Measurements from ENCODE around the gene RNF38.
A peak's percentile ranks its signal among the peaks of the same experiment; 100 is the strongest.
"Not testable (repeated sequence)": the region's sequence is repeated elsewhere in the genome, so short reads cannot be mapped to it uniquely, and the experiment has no call there.

Gene RNF38

GRCh38 chr9:36402536-36402935 is 2.5 kb upstream of the RNF38 start:
- no peak for DNase-seq

- DNase-seq = no peak
These were observed 1.9 kb upstream of the RNF38 start for GRCh38 chr9:36401897-36402480.

GRCh38 chr9:36401164-36401740 is 1.2 kb upstream of the RNF38 start:
- no peak for DNase-seq

GRCh38 chr9:36400332-36401163 is 479 bp upstream of the RNF38 start:
- DNase-seq = peak; percentile 97

GRCh38 chr9:36398745-36399144 is 1.3 kb downstream of the RNF38 start:
- no peak for DNase-seq

- DNase-seq = no peak
These were observed 3.1 kb downstream of the RNF38 start for GRCh38 chr9:36396985-36397384.

- no peak for DNase-seq
These were observed 7.6 kb downstream of the RNF38 start for GRCh38 chr9:36392489-36392888.

GRCh38 chr9:36389590-36389989 is 10.5 kb downstream of the RNF38 start:
- no peak for DNase-seq

- not testable (repeated sequence) for DNase-seq
These were observed 13.6 kb downstream of the RNF38 start for GRCh38 chr9:36386396-36386965.

- DNase-seq = no peak
These were observed 17.6 kb downstream of the RNF38 start for GRCh38 chr9:36382484-36382883.

- DNase-seq = no peak
These were observed 35.5 kb downstream of the RNF38 start for GRCh38 chr9:36364577-36364976.

- DNase-seq = no peak
These were observed 36.6 kb downstream of the RNF38 start for GRCh38 chr9:36363448-36363847.

- DNase-seq = no peak
These were observed 41.6 kb downstream of the RNF38 start for GRCh38 chr9:36358486-36358885.

- DNase-seq = no peak
These were observed 42.4 kb downstream of the RNF38 start for GRCh38 chr9:36357639-36358038.

GRCh38 chr9:36346569-36346968 is 53.5 kb downstream of the RNF38 start:
- DNase-seq = no peak

- DNase-seq = no peak
These were observed 54.8 kb downstream of the RNF38 start for GRCh38 chr9:36345103-36345846.

- DNase-seq = no peak
These were observed 58.0 kb downstream of the RNF38 start for GRCh38 chr9:36341936-36342577.

- DNase-seq = no peak
These were observed 62.2 kb downstream of the RNF38 start for GRCh38 chr9:36337865-36338264.

GRCh38 chr9:36337002-36337401 is 63.1 kb downstream of the RNF38 start:
- DNase-seq = no peak

- no peak for DNase-seq
These were observed 63.8 kb downstream of the RNF38 start for GRCh38 chr9:36336131-36336907.

- no peak for DNase-seq
These were observed 68.1 kb downstream of the RNF38 start for GRCh38 chr9:36332006-36332405.
